VCaP (cell line): ENCODE data around the gene TNP2.

Source experiments
- H3K27ac ChIP-seq: fragments of 450-650 bp; 2 replicates; pipeline ENCODE4 v1.5.1; 2017
- TF ChIP-seq, protein P1 (sequence below): fragments of 450-650 bp; conservative IDR thresholded peaks from 2 replicates; pipeline ENCODE4 v1.5.1; 2017; ENCODE audit warnings: mild to moderate bottlenecking, moderate library complexity

The TNP2 gene

DNA sequence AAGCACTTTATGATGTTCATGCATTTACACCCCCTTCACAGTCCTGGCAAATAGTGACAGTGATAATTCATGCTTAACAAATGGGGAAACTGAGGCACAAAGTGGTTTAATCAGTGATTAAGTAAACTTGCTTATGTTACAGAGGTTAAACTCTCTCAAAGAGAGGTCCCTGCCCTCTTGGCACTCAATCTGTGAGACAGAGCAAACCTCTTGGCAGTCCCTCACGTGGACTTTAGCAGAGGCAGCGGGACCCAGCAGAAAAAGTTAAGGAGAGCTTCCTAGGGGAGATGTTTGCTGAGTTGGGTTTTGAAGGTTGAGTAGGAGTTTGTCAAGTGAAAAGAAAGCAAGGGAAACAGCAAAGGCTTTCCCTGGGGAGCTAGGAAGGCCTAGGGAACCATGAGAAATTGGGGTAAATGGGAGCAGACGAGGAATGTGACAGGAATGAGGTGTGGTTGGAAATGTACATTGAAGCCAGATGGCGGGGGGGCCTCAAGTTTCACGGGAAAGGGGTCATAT lies 23.8 kb downstream of the TNP2 start:
- TF ChIP-seq, protein P1, sequence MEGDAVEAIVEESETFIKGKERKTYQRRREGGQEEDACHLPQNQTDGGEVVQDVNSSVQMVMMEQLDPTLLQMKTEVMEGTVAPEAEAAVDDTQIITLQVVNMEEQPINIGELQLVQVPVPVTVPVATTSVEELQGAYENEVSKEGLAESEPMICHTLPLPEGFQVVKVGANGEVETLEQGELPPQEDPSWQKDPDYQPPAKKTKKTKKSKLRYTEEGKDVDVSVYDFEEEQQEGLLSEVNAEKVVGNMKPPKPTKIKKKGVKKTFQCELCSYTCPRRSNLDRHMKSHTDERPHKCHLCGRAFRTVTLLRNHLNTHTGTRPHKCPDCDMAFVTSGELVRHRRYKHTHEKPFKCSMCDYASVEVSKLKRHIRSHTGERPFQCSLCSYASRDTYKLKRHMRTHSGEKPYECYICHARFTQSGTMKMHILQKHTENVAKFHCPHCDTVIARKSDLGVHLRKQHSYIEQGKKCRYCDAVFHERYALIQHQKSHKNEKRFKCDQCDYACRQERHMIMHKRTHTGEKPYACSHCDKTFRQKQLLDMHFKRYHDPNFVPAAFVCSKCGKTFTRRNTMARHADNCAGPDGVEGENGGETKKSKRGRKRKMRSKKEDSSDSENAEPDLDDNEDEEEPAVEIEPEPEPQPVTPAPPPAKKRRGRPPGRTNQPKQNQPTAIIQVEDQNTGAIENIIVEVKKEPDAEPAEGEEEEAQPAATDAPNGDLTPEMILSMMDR: no peak
- no peak overlapping the region for H3K27ac ChIP-seq

DNA sequence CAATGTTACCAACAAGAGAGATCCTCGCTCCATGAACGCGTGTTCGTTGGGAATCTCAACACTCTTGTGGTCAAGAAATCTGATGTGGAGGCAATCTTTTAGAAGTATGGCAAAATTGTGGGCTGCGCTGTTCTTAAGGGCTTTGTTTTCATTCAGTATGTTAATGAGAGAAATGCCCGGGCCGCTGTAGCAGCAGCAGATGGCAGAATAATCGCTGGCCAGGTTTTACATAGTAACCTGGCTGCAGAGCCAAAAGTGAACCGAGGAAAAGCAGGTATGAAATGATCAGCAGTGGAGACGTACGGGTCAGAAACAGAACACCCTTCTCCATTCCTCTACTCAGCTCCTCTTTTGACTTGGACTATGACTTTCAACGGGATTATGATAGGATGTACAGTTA lies 26.5 kb downstream of the TNP2 start:
- H3K27ac ChIP-seq: no peak overlapping the region
- TF ChIP-seq, protein P1: no peak

DNA sequence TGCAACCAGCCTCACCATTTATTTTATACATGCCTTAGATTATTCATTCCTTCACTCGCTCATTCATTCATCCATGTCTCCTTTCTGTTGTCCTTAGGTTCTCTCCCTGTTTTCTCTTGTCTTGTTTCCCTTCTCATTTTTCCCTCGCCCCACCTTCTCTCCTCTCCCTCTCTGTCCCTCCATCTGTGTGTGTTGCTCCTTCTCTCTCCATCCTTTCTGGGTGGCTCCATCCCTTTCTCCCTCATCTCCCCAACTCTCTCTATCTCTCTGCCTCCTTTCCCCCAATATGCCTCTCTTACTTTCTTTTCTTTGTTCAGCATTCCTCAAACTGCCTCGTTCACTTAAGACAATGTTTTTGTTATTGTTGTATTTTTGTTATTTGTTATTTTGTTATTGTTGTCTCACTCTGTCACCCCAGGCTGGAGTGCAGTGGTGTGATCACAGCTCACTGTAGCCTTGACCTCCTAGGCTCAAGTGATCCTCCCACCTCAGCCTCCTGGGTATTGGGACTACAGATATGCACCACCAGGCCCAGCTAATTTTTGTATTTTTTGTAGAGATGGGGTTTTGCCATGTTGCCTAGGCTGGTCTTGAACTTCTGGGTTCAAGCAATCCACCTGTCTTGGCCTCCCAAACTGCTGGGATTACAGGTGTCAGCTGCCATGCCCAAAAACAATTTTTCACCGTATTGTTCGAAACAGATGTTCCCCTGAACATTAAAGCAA lies 27.5 kb downstream of the TNP2 start:
- TF ChIP-seq, protein P1: no peak
- no peak overlapping the region for H3K27ac ChIP-seq

DNA sequence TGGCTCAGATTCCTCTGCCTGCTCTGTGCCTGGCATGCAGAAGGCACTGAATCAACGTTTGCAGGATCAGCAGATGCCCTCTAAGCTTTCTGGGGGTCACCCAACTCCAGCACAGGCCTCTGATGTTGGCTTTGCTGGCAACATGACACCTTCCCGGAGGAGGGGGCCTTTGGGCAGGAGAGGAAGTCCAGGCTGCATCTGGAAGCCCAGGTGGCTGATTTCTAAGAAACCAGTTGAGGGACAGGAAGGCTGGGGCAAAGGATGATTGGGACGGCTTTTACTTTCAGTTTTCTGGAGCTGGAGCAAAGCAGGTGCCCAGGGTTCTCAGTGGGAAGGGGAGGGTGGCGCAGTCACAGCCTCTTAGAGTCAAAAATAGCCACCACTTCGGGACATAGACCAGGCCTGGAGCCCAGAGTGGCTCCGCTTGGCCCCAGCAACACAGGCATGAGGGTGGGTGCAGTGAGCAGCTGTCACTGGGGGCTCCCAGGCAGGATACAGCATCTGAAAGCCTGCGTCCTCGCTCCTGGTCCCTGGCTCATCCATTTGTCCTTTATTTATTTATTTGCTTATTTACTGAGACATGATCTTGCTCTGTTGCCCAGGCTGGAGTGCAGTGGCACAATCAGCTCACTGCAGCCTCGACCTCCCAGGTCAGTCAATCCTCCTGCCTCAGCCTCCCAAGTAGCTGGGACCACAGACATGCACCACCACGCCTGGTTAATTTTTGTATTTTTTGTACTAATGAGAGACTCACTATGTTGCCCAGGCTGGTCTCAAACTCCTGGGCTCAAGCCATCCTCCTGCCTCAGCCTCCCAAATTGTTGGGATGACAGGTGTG lies 28.3 kb downstream of the TNP2 start:
- no peak overlapping the region for H3K27ac ChIP-seq
- TF ChIP-seq, protein P1: no peak

DNA sequence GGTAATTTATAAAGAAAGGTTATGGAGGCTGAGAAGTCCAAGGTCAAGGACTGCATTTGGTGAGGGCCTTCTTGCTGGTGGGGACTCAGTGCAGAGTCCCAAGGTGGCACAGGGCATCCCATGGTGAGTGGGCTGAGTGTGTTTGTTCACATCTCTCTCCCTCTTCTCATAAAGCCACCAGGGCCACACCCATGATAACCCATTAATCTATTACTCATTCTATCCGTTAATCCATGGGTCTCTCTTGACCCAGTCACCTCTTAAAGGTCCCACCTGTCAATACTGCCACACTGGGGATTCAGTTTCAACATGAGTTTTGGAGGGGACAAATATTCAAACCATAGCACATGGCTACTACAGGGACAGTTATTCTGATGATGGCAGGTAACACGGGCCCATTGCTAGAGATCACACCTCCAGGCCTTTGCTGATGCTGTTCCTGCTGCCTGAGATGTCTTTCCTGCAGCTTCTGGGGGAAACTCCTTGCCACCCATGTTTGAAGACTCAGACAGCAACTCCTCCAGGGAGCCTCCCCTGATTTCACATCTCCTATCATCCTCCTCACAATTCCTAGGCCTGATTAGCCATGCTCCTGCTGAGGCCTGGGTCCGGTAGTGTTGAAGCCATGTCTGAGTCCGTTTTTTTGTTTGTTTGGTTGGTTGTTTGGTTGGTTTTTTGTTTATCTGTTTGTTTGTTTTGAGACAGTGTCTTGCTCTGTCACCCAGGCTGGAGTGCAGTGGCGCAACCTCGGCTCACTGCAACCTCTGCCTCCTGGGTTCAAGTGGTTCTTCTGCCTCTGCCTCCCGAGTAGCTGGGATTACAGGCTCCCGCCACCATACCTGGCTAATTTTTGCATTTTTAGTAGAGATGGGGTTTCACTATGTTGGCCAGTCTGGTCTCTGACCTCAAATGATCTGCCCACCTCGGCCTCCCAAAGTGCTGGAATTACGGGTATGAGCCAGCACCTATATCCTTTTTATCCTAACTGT lies 29.2 kb downstream of the TNP2 start:
- no peak overlapping the region for H3K27ac ChIP-seq
- TF ChIP-seq, protein P1: no peak

DNA sequence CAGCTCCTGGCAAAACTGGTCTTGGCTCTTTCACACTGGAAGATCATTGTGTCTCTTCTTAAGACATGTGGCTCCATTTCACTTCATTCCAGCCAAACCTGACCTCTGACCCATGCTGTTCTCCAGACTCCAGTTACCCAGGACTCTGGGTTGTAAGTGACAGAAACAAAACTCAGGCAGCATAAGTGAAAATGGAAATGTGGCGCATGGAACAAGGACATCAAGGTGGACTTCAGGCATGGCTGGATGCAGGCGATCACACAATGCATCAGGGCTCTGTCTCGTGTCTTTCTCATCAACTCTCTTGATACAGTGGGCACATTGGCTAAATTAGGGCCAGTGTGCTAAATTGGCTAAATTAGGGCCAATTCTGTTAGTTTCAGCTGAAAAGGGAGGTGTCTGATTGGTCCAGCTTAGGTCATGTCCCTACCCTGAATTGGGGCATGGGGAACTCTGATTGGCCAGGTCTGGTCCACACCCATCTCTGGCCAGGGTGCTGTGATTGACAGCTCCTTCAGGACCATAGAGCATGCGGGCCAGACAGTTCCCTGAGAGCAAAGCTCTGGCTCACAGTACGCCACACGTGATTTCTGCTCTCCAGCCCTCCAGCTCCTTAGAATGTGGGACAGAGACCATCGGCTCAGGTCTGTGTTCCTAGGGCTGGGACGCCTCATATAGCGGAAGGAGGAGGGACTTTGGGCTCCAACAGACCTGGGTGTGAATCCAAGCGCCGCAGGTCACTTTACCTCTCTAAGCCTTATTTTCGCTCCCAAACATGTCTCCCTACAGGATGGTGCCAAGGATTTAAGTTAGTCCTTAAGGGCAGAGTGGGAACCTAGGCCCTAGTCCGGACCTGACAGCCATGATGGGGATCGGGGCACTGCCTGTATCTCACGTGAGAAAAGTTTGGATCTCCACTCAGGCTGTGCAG lies 30.6 kb downstream of the TNP2 start:
- TF ChIP-seq, protein P1: no peak
- H3K27ac ChIP-seq: no peak overlapping the region
